HG03108 (cell line): ENCODE measurements around the gene PDLIM3.
A peak's percentile ranks its signal among the peaks of the same experiment; 100 is the strongest.

Source experiments
- ATAC-seq: cut with Tn5 transposase; IDR thresholded peaks from one replicate; pipeline ENCODE4 v1.9.1; 2021; ENCODE audit warnings: moderate library complexity; ENCODE audit not compliant: unreplicated experiment

PDLIM3 gene

DNA sequence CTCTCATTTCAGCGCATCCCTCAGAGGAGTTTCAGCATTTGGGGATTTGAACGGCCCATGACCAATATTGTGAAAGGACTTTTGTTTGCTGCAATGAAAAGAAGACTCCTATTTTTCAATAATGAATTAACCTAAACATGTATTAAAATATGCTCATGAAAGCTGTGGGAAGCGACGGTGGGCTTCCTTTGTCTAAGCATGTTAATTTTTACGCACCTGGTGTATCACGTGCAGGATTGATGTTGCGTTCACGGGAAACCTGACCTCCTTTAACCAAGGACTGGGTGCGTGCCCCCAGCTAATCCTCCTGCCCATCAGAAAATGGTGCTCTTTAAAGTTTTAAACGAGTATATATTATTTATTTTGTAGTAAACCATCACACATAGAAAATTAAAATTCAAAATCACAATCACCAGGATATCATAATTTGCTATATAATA, 63.2 kb downstream of the PDLIM3 start:
- no peak for ATAC-seq

DNA sequence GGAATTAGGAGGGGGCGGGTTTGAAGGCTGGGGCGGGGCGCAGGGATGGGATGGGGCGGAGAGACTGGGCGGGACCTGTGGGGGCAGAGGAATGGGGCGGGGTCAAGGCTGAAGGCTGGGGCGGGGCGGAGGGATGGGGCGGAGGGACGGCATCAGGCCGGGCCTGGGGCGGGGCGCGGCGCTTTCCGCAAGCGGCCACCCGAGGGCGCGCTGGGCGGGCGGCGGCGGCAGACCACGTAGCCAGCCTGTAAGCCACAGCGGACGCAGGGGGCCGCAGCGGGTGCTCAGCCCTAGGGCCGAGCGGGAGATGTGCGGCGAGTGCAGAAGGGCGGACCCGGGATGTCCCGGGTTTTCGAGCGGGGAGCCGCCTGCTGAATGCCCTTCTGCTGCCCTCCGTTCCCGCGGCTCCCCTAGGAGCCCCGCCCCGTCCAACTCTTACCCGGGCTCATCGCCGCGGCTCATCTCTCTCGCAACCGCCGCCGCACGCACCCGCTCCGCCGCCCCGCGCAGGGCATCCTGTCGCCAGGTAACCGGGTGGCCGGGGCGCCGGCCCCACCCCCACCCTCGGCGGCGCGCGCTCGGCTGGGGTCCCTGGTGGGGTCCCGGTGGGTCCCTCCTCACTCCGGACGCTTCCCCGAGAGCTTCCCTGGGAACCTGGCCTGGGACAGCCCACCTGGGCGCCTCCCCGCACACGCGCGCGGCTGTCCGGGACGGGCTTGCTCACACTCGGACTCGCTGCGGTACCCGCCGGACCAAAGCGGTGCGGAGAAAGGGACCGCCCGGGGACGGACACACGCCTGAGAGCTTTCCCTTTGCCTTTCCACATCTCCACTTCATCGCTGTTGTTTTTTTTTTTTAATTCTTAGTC, 63.8 kb downstream of the PDLIM3 start, which contains the start of gene CCDC110:
Gene CCDC110, minus strand, starts transcription at position 499 of the 868 bp plus-strand sequence. Its CDS starts 50 bp downstream, at position 449.
- ATAC-seq: peak; percentile 87

DNA sequence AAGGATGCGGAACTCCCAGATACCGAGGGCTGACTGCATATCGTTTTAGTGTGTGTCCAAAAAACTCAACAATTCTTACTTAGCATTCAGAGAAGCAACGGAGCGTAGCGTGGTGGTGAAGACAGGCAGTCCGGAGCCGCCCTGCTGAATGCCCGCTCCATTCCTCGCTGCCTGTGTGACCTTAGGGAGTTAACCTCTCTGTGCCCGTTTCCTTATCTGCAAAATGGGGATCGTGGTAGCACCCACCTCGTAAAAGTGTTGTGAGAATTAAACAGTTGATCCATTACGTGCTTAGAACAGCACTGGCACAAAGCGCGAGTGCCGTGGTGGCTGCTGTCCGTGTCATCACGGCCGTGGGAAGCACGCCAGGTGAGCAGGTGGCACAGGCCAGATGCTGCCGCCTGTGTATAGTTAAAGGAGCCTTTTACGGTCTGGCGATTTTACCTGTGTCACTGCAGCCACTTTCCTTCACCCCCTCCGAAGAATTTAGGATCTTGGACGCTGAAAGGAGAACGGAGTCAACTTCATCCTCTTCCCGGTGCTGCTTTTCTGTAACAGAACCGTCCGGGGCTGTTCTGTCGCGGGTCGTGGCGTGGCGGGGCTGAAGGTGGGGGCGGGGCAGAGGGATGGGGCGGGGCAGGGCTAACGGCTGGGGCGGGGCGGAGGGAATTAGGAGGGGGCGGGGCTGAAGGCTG, 64.7 kb downstream of the PDLIM3 start:
- no peak for ATAC-seq

DNA sequence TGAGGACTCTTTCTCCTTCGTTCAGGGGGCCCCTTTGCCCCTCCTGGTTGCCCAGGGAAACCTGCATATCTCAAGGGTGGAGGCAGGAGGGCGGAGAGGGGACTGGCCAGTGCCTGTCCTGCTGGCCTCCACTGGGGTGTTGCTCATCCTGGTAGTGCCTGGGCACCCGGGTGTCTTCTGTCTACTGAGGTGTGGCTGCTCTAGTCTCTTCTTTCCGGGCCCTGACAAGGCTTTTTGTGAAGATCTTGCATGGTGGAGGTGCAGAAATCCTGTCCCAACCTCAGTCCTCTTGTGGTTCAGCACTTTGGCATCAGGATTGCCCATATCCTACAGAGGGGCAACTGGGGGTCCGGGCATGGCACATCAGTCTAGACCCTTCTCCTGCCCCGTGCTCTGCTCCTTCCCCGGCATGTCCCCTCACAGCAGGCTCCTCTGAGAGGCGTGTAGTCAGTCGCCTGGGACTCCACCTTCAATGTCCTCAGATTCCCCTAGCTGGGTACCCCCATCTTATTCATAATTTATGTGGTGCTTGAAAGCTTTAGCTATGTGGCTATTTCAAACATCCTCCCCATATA, 65.6 kb downstream of the PDLIM3 start:
- no peak for ATAC-seq

DNA sequence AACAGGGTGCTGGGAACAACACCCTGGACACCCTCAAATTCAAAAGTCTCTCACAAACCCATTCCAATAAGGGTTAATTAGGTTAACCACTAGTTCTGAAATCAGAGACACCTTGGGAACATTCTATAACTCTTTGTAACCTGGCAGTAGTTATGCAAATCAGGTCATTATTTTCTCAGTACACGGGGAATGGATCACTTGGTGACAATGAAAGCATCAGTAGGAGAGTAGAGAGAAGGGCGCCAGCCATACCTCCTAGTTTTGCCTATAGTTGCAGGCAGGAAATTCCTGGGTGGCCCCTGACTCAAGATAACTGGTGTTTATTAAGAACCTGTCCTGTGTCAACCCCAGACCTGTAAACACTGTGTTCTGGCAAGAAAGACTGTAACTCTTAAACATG, 66.3 kb downstream of the PDLIM3 start:
- no peak for ATAC-seq

DNA sequence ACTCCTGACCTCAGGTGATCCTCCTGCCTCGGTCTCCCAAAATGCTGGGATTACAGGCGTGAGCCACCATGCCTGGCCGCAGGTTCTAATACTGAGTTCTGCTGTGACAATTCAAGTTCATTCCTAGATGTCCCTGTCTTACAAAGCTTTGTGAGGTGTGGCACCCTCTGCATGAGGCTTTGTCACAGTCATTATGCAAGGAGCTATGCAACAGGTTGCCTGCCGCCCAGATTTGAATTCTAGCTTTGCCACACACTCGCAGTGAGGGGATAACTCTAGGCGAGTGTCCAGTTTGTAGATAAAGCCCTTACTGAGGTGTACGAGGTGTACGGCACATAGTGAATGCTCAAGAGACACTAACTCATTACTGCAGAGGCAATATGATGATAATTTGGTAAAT, 67.3 kb downstream of the PDLIM3 start:
- ATAC-seq: no peak

DNA sequence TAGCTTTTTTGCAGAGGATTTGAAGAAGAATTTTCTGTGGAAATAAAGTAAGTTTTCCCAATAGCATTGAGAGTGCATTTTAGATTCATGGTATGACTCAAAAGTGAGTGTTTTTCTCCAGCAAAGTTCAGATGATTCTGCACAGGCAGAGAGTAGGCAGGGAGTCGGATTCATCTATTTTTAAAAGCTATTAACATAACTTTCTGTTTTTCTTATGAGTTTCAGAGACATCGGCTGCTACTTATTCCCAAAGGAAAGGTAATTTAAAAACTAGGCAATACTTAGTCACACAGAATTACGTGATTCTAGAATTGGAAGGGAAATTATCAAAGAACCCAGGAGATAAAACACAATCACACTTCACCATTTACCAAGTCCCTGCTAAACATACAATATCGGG, 68.2 kb downstream of the PDLIM3 start:
- no peak for ATAC-seq

DNA sequence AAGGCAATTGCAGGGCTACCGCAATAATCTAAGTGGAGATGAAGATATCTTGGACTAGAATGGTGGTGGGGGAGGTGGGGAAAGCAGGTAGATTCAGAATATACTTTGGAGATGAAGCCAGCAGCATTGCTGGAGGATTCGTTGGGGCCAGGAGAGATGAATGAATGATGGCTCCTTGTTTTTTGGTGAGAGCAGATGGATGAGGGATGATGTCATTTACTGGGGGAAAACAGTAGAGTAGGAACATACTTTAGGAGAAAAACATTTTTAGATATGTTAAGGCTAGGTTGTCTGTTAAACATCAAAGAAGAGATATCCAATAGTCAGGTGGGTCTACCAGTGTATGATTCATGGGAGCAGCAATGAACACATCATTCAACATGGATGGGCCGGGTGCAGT, 69.6 kb downstream of the PDLIM3 start:
- ATAC-seq: no peak

DNA sequence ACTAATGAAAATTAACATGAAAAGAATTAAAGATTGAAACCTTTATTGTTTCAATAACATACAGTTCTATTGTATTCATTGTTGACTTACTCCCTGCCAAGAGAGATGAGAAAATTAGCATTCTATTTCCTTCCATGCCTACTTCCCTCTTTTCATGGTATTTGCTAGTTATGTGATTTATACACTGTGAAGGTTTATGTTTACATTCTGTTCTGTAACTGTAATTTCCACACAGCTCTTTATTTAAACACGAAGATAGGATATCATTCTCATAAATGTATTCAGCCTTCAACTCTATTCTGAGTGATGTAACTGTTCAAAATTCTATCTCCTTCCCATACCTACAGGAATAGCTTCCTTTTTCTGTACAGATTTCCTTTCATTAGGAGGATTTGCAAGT, 70.4 kb downstream of the PDLIM3 start:
- no peak for ATAC-seq

DNA sequence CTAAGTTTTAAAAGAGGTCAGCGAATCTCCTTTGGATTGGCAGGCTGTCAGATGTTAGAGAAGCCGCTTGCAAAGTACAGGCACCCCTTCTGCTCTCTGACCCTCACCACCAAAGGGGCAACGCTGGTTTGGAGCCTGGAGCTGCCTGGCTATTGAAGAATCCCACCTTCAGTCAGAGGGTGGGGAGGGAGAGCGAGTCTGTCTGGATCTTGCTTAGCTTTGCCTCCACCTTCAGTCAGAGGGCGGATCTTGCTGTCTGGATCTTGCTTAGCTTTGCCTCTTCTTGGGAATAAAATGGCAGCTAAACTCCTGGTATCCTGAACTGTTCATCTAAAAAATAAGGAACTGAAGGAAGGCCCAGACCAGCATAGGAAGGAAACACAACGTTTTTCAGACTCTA, 71.1 kb downstream of the PDLIM3 start:
- ATAC-seq: no peak

DNA sequence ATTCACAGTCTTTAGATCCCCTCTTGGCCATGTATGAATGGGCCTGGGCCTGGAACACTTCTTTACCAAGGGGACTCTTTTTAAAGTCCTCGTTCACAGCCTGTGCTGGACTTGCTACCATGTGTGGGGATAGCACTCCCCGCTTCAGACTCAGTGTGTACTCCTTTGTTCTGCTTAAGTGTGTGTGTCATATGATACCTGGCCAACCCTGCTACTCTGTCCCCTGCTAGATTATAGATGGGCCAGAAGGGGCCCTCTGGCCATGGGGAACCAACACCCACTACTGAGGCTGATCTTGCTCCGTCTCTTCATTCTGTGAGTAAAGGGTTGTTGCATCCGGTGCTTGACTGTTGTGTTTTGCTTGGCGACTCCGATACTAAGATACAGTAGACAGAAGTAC, 71.8 kb downstream of the PDLIM3 start:
- ATAC-seq: no peak

DNA sequence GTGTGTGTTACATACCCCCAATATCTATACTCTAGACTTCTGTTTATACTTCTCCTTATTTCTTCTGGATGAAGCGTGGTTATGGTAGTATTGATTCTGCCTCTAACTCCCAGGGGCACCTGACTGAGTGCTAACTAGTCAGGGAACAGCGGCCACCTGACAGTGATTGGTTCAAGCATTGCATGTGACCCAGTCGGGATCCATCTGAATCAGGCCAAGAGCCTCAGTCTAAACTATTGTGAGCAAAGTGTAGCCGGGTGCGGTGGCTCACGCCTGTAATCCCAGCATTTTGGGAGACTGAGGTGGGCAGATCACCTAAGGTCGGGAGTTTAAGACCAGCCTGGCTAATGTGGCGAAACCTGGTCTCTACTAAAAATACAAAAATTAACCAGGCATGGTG, 73.7 kb downstream of the PDLIM3 start:
- no peak for ATAC-seq

DNA sequence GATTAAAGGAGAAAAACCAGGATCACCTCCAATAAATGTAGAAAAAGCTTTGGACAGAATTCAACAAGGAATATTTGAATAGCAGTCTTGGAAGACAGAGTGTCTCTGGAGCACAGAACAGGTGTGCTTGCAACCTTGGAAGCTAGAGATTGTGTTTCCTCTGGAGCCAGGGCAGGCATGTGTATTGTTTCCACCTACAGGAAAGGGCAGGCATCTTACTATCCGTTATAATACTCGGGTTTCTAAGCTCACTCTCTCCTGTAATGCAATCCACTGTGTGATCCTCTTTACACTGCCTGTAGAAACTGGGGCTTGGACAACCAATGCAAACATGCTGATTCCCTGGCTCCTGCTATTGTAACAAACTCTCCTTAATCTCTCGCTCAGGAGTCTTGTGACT, 78.2 kb downstream of the PDLIM3 start:
- ATAC-seq: no peak

DNA sequence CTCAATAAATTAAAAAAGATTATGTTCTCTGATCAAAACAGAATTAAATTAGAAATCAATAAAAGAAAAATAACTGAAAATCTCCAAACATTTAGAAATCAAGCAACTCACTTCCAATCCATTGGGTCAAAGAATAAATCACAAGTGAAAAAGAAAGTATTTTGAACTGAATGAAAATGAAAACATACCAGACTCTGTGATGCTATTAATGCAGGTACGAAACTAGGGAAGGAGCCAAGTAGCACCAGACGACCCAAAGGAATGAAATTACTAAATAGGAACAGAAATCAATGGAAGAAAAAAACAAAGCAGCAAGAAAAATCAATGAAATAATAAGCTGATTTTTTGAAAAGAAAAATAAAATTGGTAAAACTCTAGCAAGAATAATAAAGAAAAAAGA, 79.2 kb downstream of the PDLIM3 start:
- ATAC-seq: no peak
